ENCODE data around the gene RPTOR. TPM values are rescaled to one million over a fixed set of nuclear protein-coding genes. Genes with fewer than 3 reads are reported as not detected.

The RPTOR gene
- total RNA-seq, 1 experiment from 2014 or later, result 58.0 TPM

- CTCF ChIA-PET, result no interaction called here
- POLR2A ChIA-PET, result no interaction called here
Observed at GRCh38 chr17:80689129-80689619, 144.5 kb downstream of the RPTOR start.

GRCh38 chr17:80691784-80692183 is 147.1 kb downstream of the RPTOR start:
- H3K4me1 ChIP-seq (ENCODE audit: control insufficient read depth, insufficient read depth, low read length), result peaks cover 6% of the 10 kb centered on the region
- no peak overlapping the region for H3K27ac ChIP-seq (ENCODE audit: low read length)
- no peaks in the 10 kb centered on the region for H3K9me3 ChIP-seq (ENCODE audit: control insufficient read depth, insufficient read depth, low read depth, low read length)
- H3K36me3 ChIP-seq (ENCODE audit: control insufficient read depth, insufficient read depth, low read length), result no peaks in the 10 kb centered on the region
- intact Hi-C loops (cut with micrococcal nuclease; ENCODE audit: unreplicated experiment) (no loop called here), in situ Hi-C loops (cut with HindIII; ENCODE audit: low pct_unique_long_range_greater_than_20kb, low sequenced_read_pairs) (no loop called here)
- H3K4me3 ChIP-seq (ENCODE audit: low read depth in 2 of 2, low read length in 2 of 2), result no peak overlapping the region
- BruUV-seq (replicated peaks), result no TSS peak
- ChIA-PET POLR2A (no interaction called here), CTCF (no interaction called here)
- ATAC-seq (no peak), DNase-seq (ENCODE audit: low read depth, low spot score) (no peak)
- TF ChIP-seq REST (IDR thresholded peaks at IDR 0.05; ENCODE audit: insufficient read depth in 1 of 2, low read depth in 2 of 2, low read length in 1 of 2) (no peak), CTCF (IDR thresholded peaks at IDR 0.05) (no peak)
- no peaks in the 10 kb centered on the region for H3K27me3 ChIP-seq (ENCODE audit: control insufficient read depth, insufficient read depth, low read length)

More at GRCh38 chr17:80689129-80689619, 144.5 kb downstream of the RPTOR start:
- H3K4me3 ChIP-seq (ENCODE audit: low read depth in 2 of 2, low read length in 2 of 2), result no peak overlapping the region
- H3K27me3 ChIP-seq (ENCODE audit: control insufficient read depth, insufficient read depth, low read length), result no peaks in the 10 kb centered on the region
- intact Hi-C loops (cut with micrococcal nuclease; ENCODE audit: unreplicated experiment) (no loop called here), in situ Hi-C loops (cut with HindIII; ENCODE audit: low pct_unique_long_range_greater_than_20kb, low sequenced_read_pairs) (no loop called here)
- no TSS peak for BruUV-seq (replicated peaks)
- H3K4me1 ChIP-seq (ENCODE audit: control insufficient read depth, insufficient read depth, low read length), result no peaks in the 10 kb centered on the region
- no peak overlapping the region for H3K27ac ChIP-seq (ENCODE audit: low read length)
- no peak for TF ChIP-seq REST (IDR thresholded peaks at IDR 0.05; ENCODE audit: insufficient read depth in 1 of 2, low read depth in 2 of 2, low read length in 1 of 2)
- no peak for TF ChIP-seq CTCF (IDR thresholded peaks at IDR 0.05)
- no peak for TF ChIP-seq SIN3A (IDR thresholded peaks at IDR 0.05; ENCODE audit: borderline replicate concordance, insufficient read depth, low read depth, low read length)
- TF ChIP-seq TCF7L2 (IDR thresholded peaks at IDR 0.05; ENCODE audit: low read depth, low read length), result no peak
- no peak for TF ChIP-seq POLR2AphosphoS5 (IDR thresholded peaks at IDR 0.05; ENCODE audit: low read depth, low read length)
- no peak for DNase-seq (ENCODE audit: low read depth, low spot score)
- ATAC-seq, result no peak
- H3K36me3 ChIP-seq (ENCODE audit: control insufficient read depth, insufficient read depth, low read length), result no peaks in the 10 kb centered on the region
- no peaks in the 10 kb centered on the region for H3K9me3 ChIP-seq (ENCODE audit: control insufficient read depth, insufficient read depth, low read depth, low read length)
